OCI-LY1 (cell line): Measurements from ENCODE around the gene TDRD6.

Experiments
- H2AFZ ChIP-seq: fragments of 200-600 bp; sonication (generic), shearing (Covaris generic); 2 replicates; pipeline ENCODE4 v1.6.0; 2014; ENCODE audit warnings: antibody characterized with exemption, mild to moderate bottlenecking, low read length
- H3F3A ChIP-seq: fragments of 200-600 bp; sonication (generic), shearing (Covaris generic); 2 replicates; pipeline ENCODE4 v1.6.0; 2014; ENCODE audit warnings: mild to moderate bottlenecking, antibody characterized with exemption, low read length, moderate library complexity; ENCODE audit not compliant: insufficient read depth
- H3K27ac ChIP-seq: fragments of 200-600 bp; sonication (generic); 2 replicates; pipeline ENCODE4 v1.5.1; 2014; ENCODE audit warnings: low read length, mixed run types, mild to moderate bottlenecking, low read depth; ENCODE audit not compliant: poor library complexity, severe bottlenecking
- H3K27me3 ChIP-seq: fragments of 200-600 bp; sonication (generic); 2 replicates; pipeline ENCODE4 v1.6.0; 2014; ENCODE audit warnings: antibody characterized with exemption, mild to moderate bottlenecking, low read length, moderate library complexity; ENCODE audit not compliant: insufficient read depth
- H3K36me3 ChIP-seq: fragments of 200-600 bp; sonication (generic); 2 replicates; pipeline ENCODE4 v1.6.1; 2014; ENCODE audit warnings: mild to moderate bottlenecking, antibody characterized with exemption, low read length, moderate library complexity, mixed read lengths; ENCODE audit not compliant: insufficient read depth
- H3K4me1 ChIP-seq: fragments of 200-600 bp; sonication (generic); 2 replicates; pipeline ENCODE4 v1.5.1; 2014; ENCODE audit warnings: mild to moderate bottlenecking, low read length, moderate library complexity; ENCODE audit not compliant: insufficient read depth, severe bottlenecking
- H3K4me2 ChIP-seq: fragments of 200-600 bp; sonication (generic), shearing (Covaris generic); 2 replicates; pipeline ENCODE4 v1.6.1; 2014; ENCODE audit warnings: low read length
- H3K4me3 ChIP-seq: fragments of 200-600 bp; sonication (generic); 2 replicates; pipeline ENCODE4 v1.5.1; 2014; ENCODE audit warnings: low read length, low read depth, mild to moderate bottlenecking, mixed read lengths; ENCODE audit not compliant: poor library complexity, severe bottlenecking
- H3K79me2 ChIP-seq: fragments of 200-600 bp; shearing (Covaris generic); 2 replicates; pipeline ENCODE4 v1.6.1; 2016; ENCODE audit warnings: mixed run types, low read length, mixed read lengths; ENCODE audit not compliant: insufficient read depth
- H3K9ac ChIP-seq: fragments of 200-600 bp; sonication (generic), shearing (Covaris generic); 2 replicates; pipeline ENCODE4 v1.6.1; 2014; ENCODE audit warnings: mild to moderate bottlenecking, low read length, mixed read lengths
- H3K9me2 ChIP-seq: fragments of 200-600 bp; sonication (generic), shearing (Covaris generic); 2 replicates; pipeline ENCODE4 v1.6.1; 2014; ENCODE audit warnings: low read depth, mild to moderate bottlenecking, low read length, mixed read lengths
- H3K9me3 ChIP-seq: fragments of 200-600 bp; shearing (Covaris generic); 2 replicates; pipeline ENCODE4 v1.6.1; 2014; ENCODE audit warnings: low read length, mixed read lengths
- H4K20me1 ChIP-seq: fragments of 200-600 bp; sonication (generic), shearing (Covaris generic); 2 replicates; pipeline ENCODE4 v1.6.0; 2016; ENCODE audit warnings: mild to moderate bottlenecking, low read length; ENCODE audit not compliant: insufficient read depth
- EZH2 ChIP-seq: fragments of 200-600 bp; sonication (generic), shearing (Covaris generic); IDR thresholded peaks from 2 replicates; pipeline ENCODE4 v1.8.0; 2017; ENCODE audit warnings: borderline replicate concordance, mixed run types, mild to moderate bottlenecking, antibody characterized with exemption, low read length, moderate library complexity, mixed read lengths
- TF ChIP-seq, protein P1 (sequence below): fragments of 200-600 bp; sonication (generic), shearing (Covaris generic); IDR thresholded peaks from 2 replicates; pipeline ENCODE4 v1.5.1; 2017; ENCODE audit warnings: mild to moderate bottlenecking, antibody characterized with exemption, low read length, moderate library complexity, mixed read lengths

Gene TDRD6

GRCh38 chr6:46667377-46667776 lies 20.3 kb upstream of the TDRD6 start:
- no peak overlapping the region for H2AFZ ChIP-seq
- no peak overlapping the region for H3K4me2 ChIP-seq
- TF ChIP-seq EZH2 = no peak
- TF ChIP-seq, protein P1, sequence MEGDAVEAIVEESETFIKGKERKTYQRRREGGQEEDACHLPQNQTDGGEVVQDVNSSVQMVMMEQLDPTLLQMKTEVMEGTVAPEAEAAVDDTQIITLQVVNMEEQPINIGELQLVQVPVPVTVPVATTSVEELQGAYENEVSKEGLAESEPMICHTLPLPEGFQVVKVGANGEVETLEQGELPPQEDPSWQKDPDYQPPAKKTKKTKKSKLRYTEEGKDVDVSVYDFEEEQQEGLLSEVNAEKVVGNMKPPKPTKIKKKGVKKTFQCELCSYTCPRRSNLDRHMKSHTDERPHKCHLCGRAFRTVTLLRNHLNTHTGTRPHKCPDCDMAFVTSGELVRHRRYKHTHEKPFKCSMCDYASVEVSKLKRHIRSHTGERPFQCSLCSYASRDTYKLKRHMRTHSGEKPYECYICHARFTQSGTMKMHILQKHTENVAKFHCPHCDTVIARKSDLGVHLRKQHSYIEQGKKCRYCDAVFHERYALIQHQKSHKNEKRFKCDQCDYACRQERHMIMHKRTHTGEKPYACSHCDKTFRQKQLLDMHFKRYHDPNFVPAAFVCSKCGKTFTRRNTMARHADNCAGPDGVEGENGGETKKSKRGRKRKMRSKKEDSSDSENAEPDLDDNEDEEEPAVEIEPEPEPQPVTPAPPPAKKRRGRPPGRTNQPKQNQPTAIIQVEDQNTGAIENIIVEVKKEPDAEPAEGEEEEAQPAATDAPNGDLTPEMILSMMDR = no peak
- H3K79me2 ChIP-seq = no peaks in the 10 kb centered on the region
- H3F3A ChIP-seq = no peaks in the 10 kb centered on the region
- no peak overlapping the region for H3K27ac ChIP-seq
- no peaks in the 10 kb centered on the region for H3K9me2 ChIP-seq
- no peaks in the 10 kb centered on the region for H4K20me1 ChIP-seq
- no peaks in the 10 kb centered on the region for H3K27me3 ChIP-seq
- H3K36me3 ChIP-seq = peaks cover 84% of the 10 kb centered on the region
- no peaks in the 10 kb centered on the region for H3K9me3 ChIP-seq
- no peak overlapping the region for H3K4me3 ChIP-seq
- no peaks in the 10 kb centered on the region for H3K4me1 ChIP-seq
- no peak overlapping the region for H3K9ac ChIP-seq

DNA sequence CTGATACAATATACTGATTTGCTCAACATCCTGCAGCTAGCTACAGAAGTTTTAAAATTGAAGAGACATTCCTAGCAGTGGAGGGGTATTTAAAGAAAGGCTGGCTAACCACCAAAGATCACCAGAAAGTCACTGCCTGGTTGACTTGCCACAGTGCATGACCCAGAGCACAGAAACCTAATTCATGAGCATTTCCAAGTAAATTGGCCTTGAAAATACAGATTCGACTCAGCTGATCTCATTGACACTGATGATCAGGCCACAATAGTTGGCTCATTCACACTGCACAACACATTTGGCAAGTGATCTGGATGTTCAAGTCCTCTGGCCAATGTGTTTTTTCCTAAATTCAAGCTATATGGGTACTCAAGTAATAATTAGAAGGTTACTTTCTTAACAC lies 13.3 kb upstream of the TDRD6 start:
- no peak overlapping the region for H3K9ac ChIP-seq
- H3K4me1 ChIP-seq = peaks cover 12% of the 10 kb centered on the region
- no peak overlapping the region for H3K4me3 ChIP-seq
- no peaks in the 10 kb centered on the region for H4K20me1 ChIP-seq
- TF ChIP-seq EZH2 = no peak
- TF ChIP-seq, protein P1 = no peak
- 0 out of 2 replicates have a peak, but pooled peaks cover 7% of the 10 kb centered on the region for H3F3A ChIP-seq
- no peak overlapping the region for H2AFZ ChIP-seq
- no peaks in the 10 kb centered on the region for H3K9me2 ChIP-seq
- peaks cover 79% of the 10 kb centered on the region for H3K36me3 ChIP-seq
- H3K27me3 ChIP-seq = no peaks in the 10 kb centered on the region
- H3K79me2 ChIP-seq = no peaks in the 10 kb centered on the region
- H3K4me2 ChIP-seq = no peak overlapping the region
- no peaks in the 10 kb centered on the region for H3K9me3 ChIP-seq
- no peak overlapping the region for H3K27ac ChIP-seq

GRCh38 chr6:46676604-46677313 lies 10.9 kb upstream of the TDRD6 start:
- H3K4me1 ChIP-seq = peaks cover 12% of the 10 kb centered on the region
- no peaks in the 10 kb centered on the region for H3K79me2 ChIP-seq
- H3K4me2 ChIP-seq = peak overlapping the region; percentile 18; the same call in 1 of the 2 replicates
- H4K20me1 ChIP-seq = no peaks in the 10 kb centered on the region
- no peaks in the 10 kb centered on the region for H3K9me2 ChIP-seq
- H3K4me3 ChIP-seq = no peak overlapping the region
- H2AFZ ChIP-seq = no peak overlapping the region
- H3F3A ChIP-seq = 0 out of 2 replicates have a peak, but pooled peaks cover 7% of the 10 kb centered on the region
- H3K9me3 ChIP-seq = no peaks in the 10 kb centered on the region
- H3K9ac ChIP-seq = no peak overlapping the region
- peaks cover 73% of the 10 kb centered on the region for H3K36me3 ChIP-seq
- peak overlapping the region; percentile 28 for H3K27ac ChIP-seq
- TF ChIP-seq EZH2 = no peak
- TF ChIP-seq, protein P1 = no peak
- H3K27me3 ChIP-seq = no peaks in the 10 kb centered on the region
